HUES48 (cell line): ENCODE results near the gene P2RX4.
"Not testable (repeated sequence)": the region's sequence is repeated elsewhere in the genome, so short reads cannot be mapped to it uniquely, and the experiment has no call there.

Source experiments
- H3K27ac ChIP-seq: one replicate; pipeline ENCODE4 v1.7.0; 2013; ENCODE audit warnings: low read depth, low read length, inconsistent platforms
- H3K27me3 ChIP-seq: 2 replicates; pipeline ENCODE4 v1.6.1; 2013; ENCODE audit warnings: mild to moderate bottlenecking, low read length; ENCODE audit not compliant: control insufficient read depth, insufficient read depth
- H3K36me3 ChIP-seq: 2 replicates; pipeline ENCODE4 v1.6.1; 2013; ENCODE audit warnings: low read length; ENCODE audit not compliant: control insufficient read depth, insufficient read depth
- H3K4me1 ChIP-seq: 2 replicates; pipeline ENCODE4 v1.6.1; 2013; ENCODE audit warnings: mild to moderate bottlenecking, low read length; ENCODE audit not compliant: control insufficient read depth, insufficient read depth
- H3K4me3 ChIP-seq: 2 replicates; pipeline ENCODE4 v1.5.1; 2013; ENCODE audit warnings: mild to moderate bottlenecking, low read depth, low read length
- H3K9ac ChIP-seq: 2 replicates; pipeline ENCODE4 v1.6.1; 2013; ENCODE audit warnings: mild to moderate bottlenecking, low read depth, low read length, moderate library complexity
- H3K9me3 ChIP-seq: 2 replicates; pipeline ENCODE4 v1.6.1; 2013; ENCODE audit warnings: low read length; ENCODE audit not compliant: control insufficient read depth, insufficient read depth

Gene P2RX4

DNA sequence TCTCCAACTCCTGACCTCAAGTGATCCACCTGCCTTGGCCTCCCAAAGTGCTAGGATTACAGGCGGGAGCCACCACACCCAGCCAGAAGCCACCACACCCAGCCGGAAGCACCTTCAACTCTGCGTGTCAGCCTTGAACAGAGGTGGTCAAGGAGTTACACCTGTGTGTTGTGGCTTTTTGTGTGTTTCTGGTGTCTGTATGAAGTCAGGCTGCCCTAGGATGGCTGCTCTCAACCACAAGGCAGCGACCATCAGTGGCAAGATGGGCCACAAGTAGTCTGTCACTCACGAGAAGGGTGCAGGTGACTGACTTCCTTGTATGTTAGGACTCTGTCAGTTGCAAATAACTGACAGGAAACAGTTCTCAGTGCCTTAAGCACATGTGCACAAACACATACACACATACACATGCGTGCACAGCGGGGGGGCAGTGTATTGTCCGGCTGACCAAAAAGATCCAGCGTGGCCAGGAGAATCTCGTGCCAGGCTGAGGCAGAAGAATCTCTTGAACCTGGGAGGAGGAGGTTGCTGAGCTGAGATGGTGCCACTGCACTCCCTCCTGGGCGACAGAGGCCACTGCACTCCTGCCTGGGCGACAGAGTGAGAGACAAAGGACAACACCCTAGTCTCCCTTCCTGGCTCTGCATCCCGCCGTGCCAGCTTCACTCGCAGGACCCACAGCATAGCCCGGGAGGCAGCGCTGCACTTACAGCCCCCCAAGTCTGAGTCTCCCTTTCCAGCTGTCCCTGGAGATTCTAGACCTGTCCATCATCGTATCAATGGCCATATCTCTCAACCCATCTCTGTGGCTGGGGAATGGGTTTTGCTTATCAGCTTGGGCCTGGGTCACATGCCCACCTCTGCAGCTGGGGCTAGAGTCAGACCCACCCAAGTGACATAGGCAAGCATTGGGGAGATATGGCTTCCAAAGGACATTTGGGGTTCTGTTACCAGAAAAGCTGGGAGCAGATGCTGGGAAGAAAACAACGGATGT, 13.7 kb downstream of the P2RX4 start:
- Histone ChIP-seq H3K36me3 (peaks cover 6% of the 10 kb centered on the region; the same call in 1 of the 2 replicates), H3K27ac (no peak overlapping the region), H3K4me1 (no peaks in the 10 kb centered on the region), H3K9ac (no peak overlapping the region), H3K4me3 (no peak overlapping the region), H3K9me3 (no peaks in the 10 kb centered on the region), H3K27me3 (no peaks in the 10 kb centered on the region)

DNA sequence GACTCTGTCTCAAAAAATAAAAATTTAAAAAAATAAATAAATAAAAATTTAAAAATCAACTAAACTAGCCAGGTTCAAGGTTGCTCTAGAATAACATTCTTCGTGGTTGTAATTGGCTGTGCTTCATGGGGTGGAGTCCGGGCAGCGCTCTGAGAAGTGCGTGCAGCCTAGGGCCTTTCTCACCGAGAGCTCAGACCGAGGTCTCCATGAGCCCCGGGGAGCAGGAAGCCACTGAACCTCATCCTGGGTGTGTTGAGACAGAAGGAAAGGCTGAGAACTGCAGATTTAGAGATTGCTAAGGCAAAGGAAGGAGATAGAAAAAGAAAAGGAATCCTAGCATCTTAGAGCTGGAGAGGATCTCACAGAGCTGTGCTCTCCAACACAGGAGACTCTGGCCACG, 14.7 kb downstream of the P2RX4 start:
- no peak overlapping the region for H3K9ac ChIP-seq

DNA sequence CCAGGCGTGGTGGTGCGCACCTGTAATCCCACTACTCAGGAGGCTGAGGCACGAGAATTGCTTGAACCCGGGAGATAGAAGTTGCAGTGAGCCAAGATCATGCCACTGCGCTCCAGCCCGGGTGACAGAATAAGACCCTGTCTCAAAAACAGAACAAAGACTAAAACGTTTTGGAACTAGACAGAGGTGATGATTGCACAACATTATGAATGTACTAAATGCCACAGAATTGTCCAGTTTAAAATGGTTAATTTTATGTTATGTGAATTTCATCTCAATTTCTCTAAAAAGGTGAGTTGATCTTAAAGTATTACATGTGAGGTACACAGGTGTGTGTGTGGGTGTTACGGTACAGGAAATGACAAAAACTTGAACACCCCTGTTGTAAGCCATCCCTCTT, 16.5 kb downstream of the P2RX4 start:
- Histone ChIP-seq H3K27me3 (no peaks in the 10 kb centered on the region), H3K27ac (no peak overlapping the region), H3K36me3 (0 out of 2 replicates have a peak, but pooled peaks cover 6% of the 10 kb centered on the region), H3K9ac (no peak overlapping the region), H3K4me3 (no peak overlapping the region), H3K4me1 (no peaks in the 10 kb centered on the region), H3K9me3 (no peaks in the 10 kb centered on the region)

More for the DNA sequence above, 14.7 kb downstream of the P2RX4 start:
- H3K9me3 ChIP-seq, result no peaks in the 10 kb centered on the region
- no peaks in the 10 kb centered on the region for H3K27me3 ChIP-seq
- 0 out of 2 replicates have a peak, but pooled peaks cover 6% of the 10 kb centered on the region for H3K36me3 ChIP-seq
- no peak overlapping the region for H3K4me3 ChIP-seq
- H3K27ac ChIP-seq, result no peak overlapping the region
- H3K4me1 ChIP-seq, result no peaks in the 10 kb centered on the region

DNA sequence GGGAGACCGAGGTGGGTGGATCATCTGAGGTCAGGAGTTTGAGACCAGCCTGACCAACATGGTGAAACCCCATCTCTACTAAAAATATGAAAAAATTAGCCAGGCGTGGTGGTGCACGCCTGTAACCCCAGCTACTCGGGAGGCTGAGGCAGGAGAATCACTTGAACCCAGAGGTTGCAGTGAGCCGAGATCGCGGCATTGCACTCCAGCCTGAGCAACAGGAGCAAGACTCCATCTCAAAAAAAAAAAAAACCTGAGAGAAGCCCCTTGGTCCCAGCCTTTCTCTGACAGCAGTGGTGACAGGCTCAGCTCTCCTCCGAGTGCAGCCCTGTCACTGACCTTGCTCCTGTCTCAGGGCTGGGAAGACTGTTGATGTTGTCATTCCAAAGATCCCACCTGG, 16.9 kb downstream of the P2RX4 start:
- not testable (repeated sequence) for H3K36me3 ChIP-seq, H3K4me1 ChIP-seq, H3K4me3 ChIP-seq, H3K27me3 ChIP-seq, H3K9ac ChIP-seq, H3K9me3 ChIP-seq
- peak overlapping the region; percentile 18 for H3K27ac ChIP-seq

DNA sequence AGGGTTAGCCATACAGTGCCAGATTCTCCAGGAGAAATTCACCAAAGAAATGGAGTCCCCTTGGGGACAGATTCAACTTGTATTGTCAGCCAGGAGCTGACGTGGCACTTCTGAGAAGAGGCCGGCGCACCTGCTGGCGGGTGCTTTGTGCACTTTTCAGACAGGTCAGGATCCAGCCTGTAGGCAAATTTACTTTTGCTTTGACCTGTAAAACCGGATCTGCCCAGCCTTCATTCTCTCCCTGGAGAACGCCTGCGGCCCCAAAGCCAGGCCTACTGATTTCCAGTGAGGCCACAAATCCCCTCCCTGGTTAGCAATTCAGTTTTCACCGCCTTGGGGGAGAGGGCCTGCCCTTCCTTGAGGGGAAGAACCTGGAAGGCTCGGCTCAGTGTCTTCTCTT, 17.4 kb downstream of the P2RX4 start:
- Histone ChIP-seq H3K36me3 (0 out of 2 replicates have a peak, but pooled peaks cover 6% of the 10 kb centered on the region), H3K27me3 (no peaks in the 10 kb centered on the region), H3K4me1 (no peaks in the 10 kb centered on the region), H3K9me3 (no peaks in the 10 kb centered on the region), H3K4me3 (no peak overlapping the region), H3K27ac (peak overlapping the region; percentile 18), H3K9ac (no peak overlapping the region)

DNA sequence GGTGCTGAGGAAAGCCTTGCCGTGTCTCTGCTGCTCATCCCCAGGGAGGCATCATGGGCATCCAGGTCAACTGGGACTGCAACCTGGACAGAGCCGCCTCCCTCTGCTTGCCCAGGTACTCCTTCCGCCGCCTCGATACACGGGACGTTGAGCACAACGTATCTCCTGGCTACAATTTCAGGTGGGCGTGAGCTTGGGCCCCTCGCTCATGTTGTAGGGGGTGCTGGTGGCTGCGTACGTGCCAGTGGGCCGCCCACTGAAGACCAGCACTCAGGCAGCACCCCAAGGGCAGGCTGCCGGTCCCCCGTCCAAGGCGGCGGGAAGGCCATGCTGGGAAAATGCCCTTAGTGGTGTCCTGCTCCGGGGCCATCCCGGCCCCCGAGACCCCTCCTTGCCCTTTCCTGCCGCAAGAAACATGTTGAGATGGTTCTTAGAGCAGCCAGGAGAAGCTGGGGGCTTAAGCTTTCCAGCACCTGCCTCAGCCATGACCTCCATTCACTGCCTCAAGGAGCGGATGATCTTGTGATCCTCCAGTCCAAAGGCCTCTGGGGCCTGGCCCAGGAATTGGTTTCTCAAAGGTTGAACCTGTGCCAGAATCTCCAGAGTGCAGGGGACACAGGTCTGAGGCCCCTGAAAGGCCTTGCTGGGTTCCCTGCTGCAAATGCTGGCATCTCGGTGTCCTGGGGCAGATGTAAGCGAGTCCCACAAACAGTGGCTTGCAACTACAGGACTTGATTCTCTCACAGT, 19.2 kb downstream of the P2RX4 start:
- Histone ChIP-seq H3K27me3 (no peaks in the 10 kb centered on the region), H3K36me3 (0 out of 2 replicates have a peak, but pooled peaks cover 6% of the 10 kb centered on the region), H3K4me1 (no peaks in the 10 kb centered on the region), H3K9me3 (no peaks in the 10 kb centered on the region), H3K4me3 (no peak overlapping the region), H3K9ac (no peak overlapping the region), H3K27ac (no peak overlapping the region)

DNA sequence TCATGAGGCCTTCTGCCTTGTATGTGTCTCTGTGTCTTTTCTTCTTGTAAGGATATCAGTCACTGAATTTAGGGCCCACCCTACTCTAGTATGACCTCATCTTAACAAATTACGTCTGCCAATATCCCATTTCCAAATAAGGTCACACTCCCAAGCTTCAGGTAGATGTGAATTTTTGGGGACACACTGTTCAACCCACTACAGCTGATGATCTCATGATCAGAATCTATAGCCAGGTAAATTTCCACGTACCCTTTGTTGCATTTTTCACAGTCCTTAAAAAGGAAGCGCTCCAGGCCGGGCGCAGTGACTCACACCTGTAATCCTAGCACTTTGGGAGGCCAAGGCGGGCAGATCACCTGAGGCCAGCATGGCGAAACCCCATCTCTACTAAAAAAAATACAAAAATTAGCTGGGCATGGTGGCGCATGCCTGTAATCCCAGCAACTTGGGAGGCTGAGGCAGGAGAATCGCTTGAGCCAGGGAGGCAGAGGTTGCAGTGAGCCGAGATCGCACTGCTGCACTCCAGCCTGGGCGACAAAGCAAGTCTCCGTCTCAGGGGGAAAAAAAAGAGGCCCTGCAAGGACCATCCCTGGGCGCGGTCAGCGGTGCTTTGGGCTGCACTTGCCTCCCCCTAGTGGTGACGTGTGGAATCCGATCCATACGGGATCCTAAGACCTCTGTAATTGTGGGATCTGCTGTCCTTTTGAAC, 20.1 kb downstream of the P2RX4 start:
- H3K4me1 ChIP-seq, H3K4me3 ChIP-seq, H3K36me3 ChIP-seq, H3K9ac ChIP-seq, H3K27ac ChIP-seq, H3K9me3 ChIP-seq, H3K27me3 ChIP-seq: not testable (repeated sequence)

DNA sequence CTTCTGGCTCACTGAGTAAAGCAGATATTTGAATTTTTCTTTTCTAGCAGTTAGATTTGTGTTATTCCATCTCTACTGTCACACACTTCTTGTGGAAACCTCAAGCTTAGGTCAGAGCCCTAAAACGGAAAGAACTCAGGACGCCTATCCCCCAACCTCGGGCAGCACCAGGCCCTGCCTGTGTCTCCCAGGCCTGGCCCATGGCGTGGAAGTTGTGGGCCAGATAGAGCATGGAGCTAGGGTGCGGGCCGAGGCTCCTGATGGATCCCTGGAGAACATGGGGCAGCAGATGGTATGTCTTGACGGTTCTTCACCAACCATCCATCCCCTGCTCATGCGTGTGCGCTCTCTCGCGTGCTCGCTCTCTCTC, 20.6 kb downstream of the P2RX4 start:
- Histone ChIP-seq H3K4me3 (no peak overlapping the region), H3K9me3 (no peaks in the 10 kb centered on the region), H3K27ac (no peak overlapping the region), H3K27me3 (no peaks in the 10 kb centered on the region), H3K9ac (no peak overlapping the region), H3K4me1 (no peaks in the 10 kb centered on the region), H3K36me3 (0 out of 2 replicates have a peak, but pooled peaks cover 6% of the 10 kb centered on the region)

DNA sequence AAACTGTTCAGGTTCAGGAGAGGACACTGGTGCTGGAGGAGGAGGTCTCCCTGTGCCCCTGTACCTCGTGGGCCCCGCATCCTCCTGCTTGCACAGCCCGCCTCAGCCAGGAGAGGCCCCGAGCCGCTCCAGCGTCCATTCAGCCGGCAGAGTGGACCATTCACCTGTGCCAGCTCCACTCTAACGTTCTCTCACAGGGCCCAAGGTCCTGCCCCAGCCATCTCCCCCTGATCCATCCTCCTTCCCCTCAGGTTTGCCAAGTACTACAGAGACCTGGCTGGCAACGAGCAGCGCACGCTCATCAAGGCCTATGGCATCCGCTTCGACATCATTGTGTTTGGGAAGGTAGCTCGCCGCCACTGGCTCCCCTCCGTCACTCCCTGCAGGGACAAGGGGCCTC, 22.2 kb downstream of the P2RX4 start:
- Histone ChIP-seq H3K27me3 (no peaks in the 10 kb centered on the region), H3K4me3 (no peak overlapping the region), H3K4me1 (no peaks in the 10 kb centered on the region), H3K9ac (no peak overlapping the region), H3K36me3 (0 out of 2 replicates have a peak, but pooled peaks cover 6% of the 10 kb centered on the region), H3K27ac (no peak overlapping the region), H3K9me3 (no peaks in the 10 kb centered on the region)

DNA sequence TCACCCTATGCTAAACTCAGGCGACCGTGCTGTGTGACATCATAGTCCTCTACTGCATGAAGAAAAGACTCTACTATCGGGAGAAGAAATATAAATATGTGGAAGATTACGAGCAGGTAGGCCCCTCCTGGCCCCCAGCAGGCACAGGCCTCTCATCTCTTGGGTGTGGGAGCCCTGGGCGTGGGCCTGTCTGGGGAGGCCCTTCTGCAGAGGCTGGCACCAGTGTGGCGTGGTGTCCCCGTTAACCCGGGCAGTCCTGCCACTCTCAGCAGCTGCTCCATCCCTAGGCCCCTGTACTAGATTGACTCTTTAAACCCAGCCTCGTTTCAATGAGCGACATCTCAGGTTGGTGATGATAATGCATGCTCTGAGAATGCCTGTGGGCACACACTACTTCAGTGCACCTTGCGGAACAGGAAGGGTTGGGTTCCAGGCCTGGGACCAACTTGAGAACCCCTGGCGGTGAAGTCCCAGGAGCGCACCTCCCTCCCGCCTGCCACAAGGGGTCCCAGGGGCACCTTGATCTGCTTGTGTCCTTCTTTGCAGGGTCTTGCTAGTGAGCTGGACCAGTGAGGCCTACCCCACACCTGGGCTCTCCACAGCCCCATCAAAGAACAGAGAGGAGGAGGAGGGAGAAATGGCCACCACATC, 23.2 kb downstream of the P2RX4 start:
- Histone ChIP-seq H3K36me3 (peaks cover 10% of the 10 kb centered on the region; the same call in 1 of the 2 replicates), H3K9me3 (no peaks in the 10 kb centered on the region), H3K4me3 (no peak overlapping the region), H3K27ac (no peak overlapping the region), H3K27me3 (no peaks in the 10 kb centered on the region), H3K9ac (no peak overlapping the region), H3K4me1 (peaks cover under 1% of the 10 kb centered on the region; the same call in 1 of the 2 replicates)
